ENCODE measurements around the gene DERL3. TPM values are rescaled to one million over a fixed set of nuclear protein-coding genes. Genes with fewer than 3 reads are reported as not detected.

DERL3 gene
- polyA plus RNA-seq, 6 donors from 2014 or later: 25.2 to 33.9 (median 26.4) TPM

DNA sequence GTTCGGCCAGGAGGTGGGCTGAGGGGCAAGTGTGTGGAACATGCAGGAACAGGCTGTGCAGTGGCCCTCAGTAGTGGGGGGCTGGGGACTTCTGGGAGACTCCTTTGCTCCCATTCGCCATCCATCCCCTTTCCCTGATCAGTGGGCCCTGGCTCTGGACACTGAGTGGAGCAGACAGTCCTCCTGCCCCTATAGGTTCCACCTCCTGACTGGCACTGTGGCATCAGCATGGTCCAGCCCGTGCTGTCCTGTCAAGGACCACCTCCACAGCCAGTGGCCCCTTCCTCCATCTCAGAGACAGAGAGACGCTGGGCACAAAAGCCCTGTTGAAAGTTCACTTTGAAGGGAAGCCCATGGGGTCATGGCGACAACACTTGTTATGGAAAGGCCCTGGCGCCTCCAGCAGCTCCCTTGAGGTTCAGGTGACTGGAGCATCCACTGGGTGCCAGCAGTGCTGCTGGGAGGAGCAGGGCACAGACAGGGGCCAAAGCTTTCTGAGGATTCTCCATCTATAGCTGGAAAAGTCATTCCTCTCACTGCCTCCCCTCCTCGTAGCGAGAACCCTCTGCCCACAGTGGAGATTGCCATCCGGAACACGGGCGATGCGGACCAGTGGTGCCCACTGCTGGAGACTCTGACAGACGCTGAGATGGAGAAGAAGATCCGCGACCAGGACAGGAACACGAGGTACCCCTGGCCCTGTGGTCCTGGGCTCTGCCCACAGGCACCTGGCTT, 5.6 kb downstream of the DERL3 start:
- Mint-ChIP-seq H3K4me3 (no peak overlapping the region), H3K27ac (peak overlapping the region in 2 of 6 donors; percentile 22 to 57), H3K9me3 (no peaks in the 10 kb centered on the region), H3K27me3 (no peaks in the 10 kb centered on the region), H3K36me3 (peaks cover 13 to 16% of the 10 kb centered on the region in 2 donors), H3K4me1 (peaks cover 45 to 60% (median 60%) of the 10 kb centered on the region in 3 donors)
- DNase-seq (no peak), ATAC-seq (ENCODE audit: low read depth in 2 of 2) (no peak)

DNA sequence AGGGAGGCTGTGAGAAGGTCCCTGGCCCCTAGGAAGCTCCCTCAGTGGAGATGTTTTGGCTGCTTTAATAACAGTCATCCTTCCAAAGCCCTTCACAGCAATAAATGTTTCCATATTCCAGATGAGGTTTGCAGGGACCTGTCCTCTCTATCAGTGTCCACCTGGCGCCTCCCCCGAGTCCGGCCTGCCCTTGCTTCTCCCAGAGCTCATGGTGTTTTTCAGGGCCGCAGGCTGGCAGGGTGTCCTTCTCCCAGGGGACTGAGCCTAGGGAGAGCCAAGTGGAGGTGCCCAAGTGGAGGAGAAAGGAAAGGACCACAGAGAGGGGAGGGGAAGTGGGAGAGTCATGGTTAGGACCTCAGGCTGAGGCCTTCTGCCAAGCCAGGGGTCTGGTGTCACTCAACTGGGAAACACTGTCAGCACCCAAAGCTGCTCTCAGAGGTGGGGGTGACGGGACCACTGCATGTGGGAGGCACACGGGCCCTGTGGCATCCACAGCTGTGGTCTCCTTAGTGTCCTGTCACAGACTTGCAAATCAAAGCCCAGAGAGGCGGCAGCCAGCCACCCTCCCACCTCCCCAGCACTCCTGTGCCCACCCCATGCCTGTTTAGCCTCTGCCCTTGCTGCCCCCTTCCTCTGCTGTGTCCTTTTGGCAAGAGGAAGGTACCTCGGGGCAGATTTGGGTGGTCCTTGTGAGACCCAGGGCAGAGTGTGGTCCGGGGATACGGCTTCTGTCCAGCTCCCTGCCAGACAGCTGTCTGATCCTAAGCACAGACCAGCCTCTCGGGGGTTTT, 6.4 kb downstream of the DERL3 start:
- Mint-ChIP-seq H3K9me3 (no peaks in the 10 kb centered on the region), H3K4me1 (peaks cover 38 to 55% (median 55%) of the 10 kb centered on the region in 3 donors), H3K27ac (peak overlapping the region in 4 of 6 donors; percentile 22 to 81 (median 73)), H3K4me3 (peak overlapping the region in 1 of 8 donors; percentile 41), H3K27me3 (no peaks in the 10 kb centered on the region), H3K36me3 (peaks cover 13 to 16% of the 10 kb centered on the region in 2 donors)
- no peak for ATAC-seq (ENCODE audit: low read depth in 2 of 2)
- DNase-seq: no peak

DNA sequence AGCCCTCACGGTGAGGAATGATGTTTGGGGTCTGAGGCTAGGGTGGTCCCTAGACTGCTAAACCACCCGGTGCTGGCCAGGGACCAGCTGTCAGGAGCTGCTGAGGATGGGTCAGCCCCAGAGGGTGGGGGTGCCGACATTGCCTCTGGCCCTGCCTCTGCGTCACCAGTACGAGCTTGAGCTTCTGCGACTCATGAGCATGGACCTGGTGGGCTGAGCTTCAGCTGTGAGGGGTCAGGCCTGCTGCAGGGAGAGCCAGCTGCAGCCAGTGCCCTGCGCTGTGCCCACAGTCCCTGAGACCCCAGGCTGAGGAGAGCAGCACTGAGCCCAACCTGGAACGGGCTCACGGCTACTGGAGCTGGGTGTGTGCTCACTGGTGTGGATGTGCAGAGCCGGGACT, 7.0 kb downstream of the DERL3 start:
- H3K27ac Mint-ChIP-seq: peak overlapping the region in 2 of 6 donors; percentile 67 to 81
- no peak for ATAC-seq (ENCODE audit: low read depth in 2 of 2)
- no peak for DNase-seq
- H3K36me3 Mint-ChIP-seq: peaks cover 13 to 16% of the 10 kb centered on the region in 2 donors
- H3K9me3 Mint-ChIP-seq: no peaks in the 10 kb centered on the region
- H3K4me3 Mint-ChIP-seq: no peak overlapping the region
- H3K4me1 Mint-ChIP-seq: peaks cover 33 to 52% (median 52%) of the 10 kb centered on the region in 3 donors
- no peaks in the 10 kb centered on the region for H3K27me3 Mint-ChIP-seq

DNA sequence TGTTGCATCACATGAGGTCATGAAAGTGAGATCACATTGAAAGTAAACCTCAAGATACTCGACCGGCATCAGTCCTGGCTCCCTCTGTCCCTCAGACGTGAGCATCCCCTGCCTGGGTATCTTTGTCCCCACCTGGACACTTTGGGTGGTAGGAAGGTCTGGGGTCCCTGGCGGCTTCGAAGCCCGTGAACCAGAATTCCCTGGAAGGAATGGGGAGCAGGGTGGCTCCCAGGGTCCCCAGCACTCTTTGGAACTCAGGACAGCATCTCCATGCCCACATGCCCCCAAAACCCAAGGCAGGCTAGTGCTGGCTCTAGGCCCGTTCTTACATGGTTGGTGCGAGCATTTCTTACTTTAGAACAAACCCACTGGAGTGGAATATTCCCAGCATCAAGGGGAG, 7.5 kb downstream of the DERL3 start:
- Mint-ChIP-seq H3K36me3 (peaks cover 13 to 16% of the 10 kb centered on the region in 2 donors), H3K27ac (peak overlapping the region in 3 of 6 donors; percentile 63 to 81 (median 65))
- no peak for ATAC-seq (ENCODE audit: low read depth in 2 of 2)

DNA sequence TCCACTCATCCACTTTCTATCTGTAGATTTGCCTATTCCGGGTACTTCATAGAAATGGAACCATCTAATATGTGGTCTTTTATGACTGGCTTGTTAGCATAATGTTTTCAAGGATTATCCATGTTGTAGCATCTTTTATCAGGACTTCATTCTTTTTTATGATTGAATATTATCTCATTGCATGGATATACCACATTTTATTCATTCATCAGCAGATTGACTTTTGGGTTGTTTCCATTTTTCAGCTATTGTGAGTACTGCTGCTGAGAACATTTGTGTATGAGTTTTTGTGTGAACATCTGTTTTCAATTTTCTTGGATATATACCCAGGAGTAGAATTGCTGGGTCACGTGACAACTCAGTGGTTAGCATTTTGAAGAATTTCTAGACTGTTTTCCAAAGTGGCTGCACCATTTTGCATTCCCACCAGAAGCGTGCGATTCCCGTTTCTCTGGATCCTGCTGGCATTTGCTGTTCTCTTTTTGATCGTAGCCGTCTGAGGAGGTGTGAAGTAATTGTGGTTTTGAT, 8.9 kb downstream of the DERL3 start:
- ATAC-seq (ENCODE audit: low read depth in 2 of 2) (no peak), DNase-seq (no peak)
- H3K4me3 Mint-ChIP-seq: no peak overlapping the region
- H3K27ac Mint-ChIP-seq: peak overlapping the region in 3 of 6 donors; percentile 65 to 75 (median 67)
- H3K4me1 Mint-ChIP-seq: peaks cover 25 to 49% (median 49%) of the 10 kb centered on the region in 3 donors
- no peaks in the 10 kb centered on the region for H3K27me3 Mint-ChIP-seq
- H3K9me3 Mint-ChIP-seq: no peaks in the 10 kb centered on the region
- peaks cover 8 to 13% of the 10 kb centered on the region in 2 donors for H3K36me3 Mint-ChIP-seq

More for the DNA sequence above, 7.5 kb downstream of the DERL3 start:
- Mint-ChIP-seq H3K4me3 (peak overlapping the region in 1 of 8 donors; percentile 6), H3K27me3 (no peaks in the 10 kb centered on the region), H3K9me3 (no peaks in the 10 kb centered on the region), H3K4me1 (peaks cover 28 to 52% (median 50%) of the 10 kb centered on the region in 3 donors)
- no peak for DNase-seq

DNA sequence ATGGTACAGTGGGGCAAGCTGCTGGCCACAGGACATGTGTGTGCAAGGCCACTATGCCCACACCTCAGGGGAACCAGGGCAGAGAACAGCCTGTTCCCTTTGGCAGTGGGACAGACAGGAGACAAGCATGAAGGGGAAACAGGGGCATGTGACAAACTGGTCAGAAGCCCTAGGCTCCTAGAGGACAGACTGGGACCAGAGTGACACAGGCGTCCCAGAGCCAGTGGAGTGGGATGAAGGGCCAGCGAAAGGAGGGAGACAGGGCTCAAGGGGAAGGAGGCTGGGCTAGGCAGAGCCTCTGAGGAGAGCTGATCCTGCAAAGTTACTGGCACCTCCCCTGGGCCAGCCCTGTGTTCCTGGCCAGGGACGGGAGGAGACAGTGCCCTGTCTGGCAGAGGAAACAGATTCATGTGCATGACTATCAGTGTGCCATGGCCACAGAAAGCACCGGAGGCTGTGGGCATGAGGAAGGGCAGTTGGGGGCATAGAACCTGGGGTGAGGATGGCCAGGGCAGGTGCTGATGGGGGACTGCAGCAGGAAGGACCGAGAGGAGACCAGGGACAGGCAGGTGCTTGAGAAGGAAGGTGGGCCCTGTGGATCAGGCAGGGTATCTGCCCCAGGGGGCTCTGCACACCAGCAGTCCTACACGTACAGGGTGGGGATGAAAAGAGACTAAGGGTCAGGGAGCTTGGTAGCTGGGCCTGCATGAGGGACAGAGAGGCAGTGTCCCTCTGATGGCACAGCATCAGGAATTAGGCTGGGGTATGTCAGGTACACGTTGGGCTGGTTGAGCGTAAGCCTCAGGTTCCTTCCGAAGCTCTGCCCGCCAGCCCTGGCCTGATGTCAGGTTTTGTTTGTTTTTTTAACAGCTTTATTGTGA, 9.8 kb downstream of the DERL3 start:
- H3K27ac Mint-ChIP-seq: peak overlapping the region in 5 of 6 donors; percentile 64 to 88 (median 73)
- H3K27me3 Mint-ChIP-seq: no peaks in the 10 kb centered on the region
- peaks cover 31 to 52% (median 49%) of the 10 kb centered on the region in 3 donors for H3K4me1 Mint-ChIP-seq
- no peaks in the 10 kb centered on the region for H3K9me3 Mint-ChIP-seq
- DNase-seq: no peak
- peak overlapping the region in 1 of 8 donors; percentile 7 for H3K4me3 Mint-ChIP-seq
- H3K36me3 Mint-ChIP-seq: peaks cover 8 to 13% of the 10 kb centered on the region in 2 donors
- ATAC-seq (ENCODE audit: low read depth in 2 of 2): no peak

DNA sequence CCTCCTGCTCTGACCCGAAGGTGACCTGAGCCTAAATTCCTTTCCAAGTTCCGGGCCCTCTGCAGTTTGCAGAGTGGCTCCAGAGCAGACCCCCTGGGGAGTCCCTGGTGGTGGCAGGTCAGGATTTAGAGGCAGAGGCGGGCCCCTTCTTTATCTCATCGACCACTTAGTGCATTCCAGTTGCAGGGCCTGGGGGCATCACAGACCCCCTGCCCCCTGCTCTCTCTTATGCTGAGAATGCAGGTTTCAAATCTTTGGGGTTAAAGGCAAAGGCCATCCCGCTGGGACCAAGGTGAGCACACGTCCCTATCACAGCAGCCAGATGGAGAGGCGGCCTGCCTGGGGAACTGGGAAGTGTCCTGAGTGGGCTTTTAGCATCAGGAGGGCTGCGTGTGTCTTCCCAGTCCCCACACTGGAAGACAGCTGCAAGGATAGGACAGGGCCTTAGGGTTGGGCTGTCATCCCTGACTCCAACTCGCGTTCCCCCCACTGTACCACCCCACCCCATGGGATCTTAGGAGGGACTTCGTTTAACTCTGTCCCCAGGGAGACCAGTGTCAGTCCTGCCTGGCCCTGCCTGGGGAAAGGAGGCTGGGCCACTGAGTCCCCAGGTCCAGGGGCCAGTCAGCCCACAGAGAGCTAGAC, 11.3 kb downstream of the DERL3 start:
- Mint-ChIP-seq H3K27me3 (no peaks in the 10 kb centered on the region), H3K27ac (peak overlapping the region in 3 of 6 donors; percentile 39 to 54 (median 45))

DNA sequence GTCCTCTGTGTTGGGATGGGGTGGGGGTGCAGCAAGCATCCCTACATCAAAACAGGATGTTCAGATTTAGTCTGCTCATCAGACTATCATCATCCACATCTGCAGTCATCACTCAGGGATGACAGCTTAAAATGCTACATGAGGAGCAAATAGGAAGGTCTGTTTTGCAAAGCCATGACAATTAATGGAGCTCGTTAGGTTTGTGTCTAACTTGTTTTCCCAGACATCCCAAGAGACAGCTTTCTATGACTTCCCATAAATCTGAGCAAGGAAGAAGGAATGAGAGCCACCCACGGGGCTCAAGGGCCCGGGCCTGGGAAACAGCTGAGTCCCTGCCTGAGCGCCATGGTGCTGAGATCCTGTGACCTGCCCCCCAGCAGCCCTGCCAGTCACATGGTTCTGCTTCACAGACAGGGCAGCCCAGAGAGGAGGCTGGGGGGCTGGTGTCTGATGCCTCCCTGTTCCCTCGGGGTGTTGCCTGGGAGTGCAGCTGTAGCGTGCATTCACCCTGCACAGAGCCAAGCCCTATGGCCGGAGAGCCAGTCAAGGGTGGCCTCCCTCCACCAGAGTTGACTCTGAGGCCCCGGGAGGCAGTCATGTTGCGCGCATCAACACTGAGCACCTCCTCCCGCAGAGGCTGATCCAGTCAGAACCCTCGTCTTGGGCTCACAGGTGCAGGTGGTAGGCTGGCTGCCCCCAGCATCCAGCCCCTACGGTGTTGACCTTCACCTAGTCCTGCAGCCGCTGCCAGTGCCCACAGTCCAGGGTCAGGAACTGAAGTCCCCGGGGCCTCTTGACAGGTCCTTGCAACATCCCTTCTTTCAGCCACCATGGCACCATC, 12.1 kb downstream of the DERL3 start:
- Mint-ChIP-seq H3K36me3 (peaks cover 13 to 19% of the 10 kb centered on the region in 2 donors), H3K27me3 (no peaks in the 10 kb centered on the region), H3K4me3 (no peak overlapping the region), H3K4me1 (peaks cover 45 to 66% (median 65%) of the 10 kb centered on the region in 3 donors), H3K27ac (peak overlapping the region in 4 of 6 donors; percentile 12 to 88 (median 68)), H3K9me3 (no peaks in the 10 kb centered on the region)
- DNase-seq (no peak), ATAC-seq (ENCODE audit: low read depth in 2 of 2) (no peak)

More for the DNA sequence above, 11.3 kb downstream of the DERL3 start:
- peaks cover 43 to 67% (median 60%) of the 10 kb centered on the region in 3 donors for H3K4me1 Mint-ChIP-seq
- H3K4me3 Mint-ChIP-seq: no peak overlapping the region
- peaks cover 13 to 17% of the 10 kb centered on the region in 2 donors for H3K36me3 Mint-ChIP-seq
- H3K9me3 Mint-ChIP-seq: no peaks in the 10 kb centered on the region
- no peak for DNase-seq
- no peak for ATAC-seq (ENCODE audit: low read depth in 2 of 2)

DNA sequence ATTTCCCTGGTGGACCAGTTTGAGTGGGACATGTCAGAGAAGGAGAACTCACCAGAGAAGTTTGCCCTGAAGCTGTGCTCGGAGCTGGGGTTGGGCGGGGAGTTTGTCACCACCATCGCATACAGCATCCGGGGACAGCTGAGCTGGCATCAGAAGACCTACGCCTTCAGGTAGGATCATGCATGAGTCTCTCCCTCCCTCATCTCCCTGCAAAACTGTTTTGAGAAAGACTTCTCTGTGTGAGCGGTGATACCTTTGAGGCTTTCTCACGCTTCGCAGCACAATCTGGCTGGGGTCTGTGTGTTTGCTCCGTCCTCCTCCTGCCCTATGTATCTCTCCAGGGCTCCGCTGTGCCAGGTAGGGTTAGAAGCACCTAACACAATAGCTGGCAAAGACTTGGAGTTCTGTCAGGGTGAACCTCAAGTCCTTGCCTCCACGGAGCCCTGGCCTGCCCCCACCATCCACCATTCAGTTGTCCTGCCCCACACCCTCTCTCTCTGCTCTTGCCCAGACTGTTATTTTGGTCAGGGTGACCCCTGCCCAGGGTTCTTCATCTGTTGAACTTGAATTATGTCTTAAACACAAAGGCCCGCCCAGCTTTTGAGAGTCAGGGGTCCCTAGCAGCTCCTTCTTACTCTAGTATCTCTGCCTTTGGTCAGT, 13.4 kb downstream of the DERL3 start:
- Mint-ChIP-seq H3K4me1 (peaks cover 54 to 79% (median 71%) of the 10 kb centered on the region in 3 donors), H3K4me3 (no peak overlapping the region), H3K36me3 (peaks cover 14 to 19% of the 10 kb centered on the region in 2 donors), H3K9me3 (no peaks in the 10 kb centered on the region), H3K27ac (peak overlapping the region in 5 of 6 donors; percentile 57 to 91 (median 69)), H3K27me3 (no peaks in the 10 kb centered on the region)
- DNase-seq: no peak
- no peak for ATAC-seq (ENCODE audit: low read depth in 2 of 2)

DNA sequence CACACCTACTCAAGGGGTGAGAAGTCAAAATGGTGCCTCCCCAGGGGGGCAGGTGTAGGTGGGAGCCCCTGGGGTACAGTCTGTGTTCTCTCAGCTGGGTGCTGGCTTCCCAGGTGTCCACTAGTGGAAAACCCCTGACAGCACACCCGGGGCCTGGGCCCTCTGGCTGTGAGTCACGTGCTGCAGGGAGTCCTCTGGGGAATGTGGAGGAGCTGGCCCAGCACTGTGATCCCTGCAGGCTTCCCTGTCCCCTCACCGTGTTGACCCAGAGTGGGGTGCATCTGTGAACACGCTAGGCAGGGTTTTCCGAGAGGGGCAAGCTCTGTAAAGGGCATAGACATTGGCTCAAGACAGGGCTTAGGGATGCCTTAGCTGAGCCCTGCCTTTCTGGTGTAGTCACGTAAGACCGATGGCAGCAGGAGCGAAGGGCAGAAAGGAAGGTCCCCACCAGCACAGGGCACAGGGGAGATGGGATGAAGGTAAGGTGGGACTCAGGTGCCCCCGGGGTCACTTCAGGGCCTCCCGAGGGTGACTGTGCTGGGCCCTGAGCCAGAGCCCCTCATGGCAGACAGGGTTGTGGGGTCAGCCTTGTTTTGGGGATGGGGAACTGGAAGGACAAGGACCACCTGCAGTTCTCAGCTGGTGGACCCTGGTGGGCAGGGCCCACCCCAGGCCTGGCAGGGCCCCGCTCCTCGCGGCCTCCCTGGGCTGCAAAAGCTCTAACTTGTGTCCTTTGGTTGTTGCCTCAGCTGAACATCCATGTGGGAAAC, 14.1 kb downstream of the DERL3 start:
- Mint-ChIP-seq H3K4me3 (no peak overlapping the region), H3K27ac (peak overlapping the region in 4 of 6 donors; percentile 1 to 74 (median 63)), H3K36me3 (peaks cover 10 to 19% of the 10 kb centered on the region in 2 donors), H3K9me3 (no peaks in the 10 kb centered on the region), H3K27me3 (no peaks in the 10 kb centered on the region), H3K4me1 (peaks cover 55 to 79% (median 71%) of the 10 kb centered on the region in 3 donors)
- DNase-seq (no peak), ATAC-seq (ENCODE audit: low read depth in 2 of 2) (no peak)
